Mesendoderm (in vitro differentiated cells): ENCODE results near the gene EIF4G3.
"Not testable (repeated sequence)": the region's sequence is repeated elsewhere in the genome, so short reads cannot be mapped to it uniquely, and the experiment has no call there.

ENCODE experiments used
- DNase-seq: peaks from one replicate; pipeline ENCODE4 v3.0.0; 2013
- H2AK5ac ChIP-seq: 2 replicates; pipeline ENCODE4 v1.6.1; 2013; ENCODE audit warnings: low read length, inconsistent platforms
- H2BK120ac ChIP-seq: 2 replicates; pipeline ENCODE4 v1.6.1; 2013; ENCODE audit warnings: low read depth, mild to moderate bottlenecking, low read length, moderate library complexity, mixed read lengths
- H2BK15ac ChIP-seq: replicated peaks from 2 replicates; pipeline ENCODE4 v1.6.1; 2013; ENCODE audit warnings: low read depth, mild to moderate bottlenecking, moderate library complexity
- H2BK5ac ChIP-seq: 2 replicates; pipeline ENCODE4 v1.6.1; 2013; ENCODE audit warnings: low read length, inconsistent platforms
- H3K18ac ChIP-seq: 2 replicates; pipeline ENCODE4 v1.6.1; 2013; ENCODE audit warnings: mild to moderate bottlenecking, low read length, mixed read lengths
- H3K23ac ChIP-seq: one replicate; pipeline ENCODE4 v1.6.1; 2013; ENCODE audit warnings: low read length
- H3K27ac ChIP-seq: 2 replicates; pipeline ENCODE4 v1.5.1; 2013; ENCODE audit warnings: low read depth, mild to moderate bottlenecking, inconsistent platforms, low read length, moderate library complexity
- H3K27me3 ChIP-seq: 2 replicates; pipeline ENCODE4 v1.6.1; 2013; ENCODE audit warnings: low read length, control low read depth, mild to moderate bottlenecking, inconsistent platforms; ENCODE audit not compliant: insufficient read depth, poor library complexity
- H3K36me3 ChIP-seq: 2 replicates; pipeline ENCODE4 v1.6.1; 2013; ENCODE audit warnings: low read length, inconsistent platforms; ENCODE audit not compliant: control insufficient read depth, insufficient read depth
- H3K4ac ChIP-seq: one replicate; pipeline ENCODE4 v1.6.1; 2013; ENCODE audit warnings: low read depth, mild to moderate bottlenecking, low read length, moderate library complexity
- H3K4me1 ChIP-seq: 2 replicates; pipeline ENCODE4 v1.6.1; 2013; ENCODE audit warnings: low read depth, low read length, inconsistent platforms; ENCODE audit not compliant: control insufficient read depth
- H3K4me2 ChIP-seq: 2 replicates; pipeline ENCODE4 v1.6.1; 2013; ENCODE audit warnings: low read length
- H3K4me3 ChIP-seq: 2 replicates; pipeline ENCODE4 v1.5.1; 2013; ENCODE audit warnings: mild to moderate bottlenecking, low read length
- H3K56ac ChIP-seq: one replicate; pipeline ENCODE4 v1.6.1; 2013; ENCODE audit warnings: low read length
- H3K79me1 ChIP-seq: 2 replicates; pipeline ENCODE4 v1.6.1; 2013; ENCODE audit warnings: low read length, inconsistent platforms
- H3K79me2 ChIP-seq: 2 replicates; pipeline ENCODE4 v1.6.1; 2013; ENCODE audit warnings: mild to moderate bottlenecking, low read length; ENCODE audit not compliant: control insufficient read depth, insufficient read depth
- H3K9ac ChIP-seq: 2 replicates; pipeline ENCODE4 v1.6.1; 2013; ENCODE audit warnings: low read length, inconsistent platforms
- H4K5ac ChIP-seq: one replicate; pipeline ENCODE4 v1.6.1; 2013; ENCODE audit warnings: low read length
- H4K8ac ChIP-seq: one replicate; pipeline ENCODE4 v1.6.1; 2013; ENCODE audit warnings: low read depth, mild to moderate bottlenecking, control low read depth, low read length, moderate library complexity
- WGBS: extraction: QIAGEN DNeasy Blood & Tissue Kit; methylation state at CpG from one replicate; pipeline ENCODE4 v1.1.7; 2013; ENCODE audit warnings: low lambda C conversion rate, missing lambda C conversion rate; ENCODE audit not compliant: insufficient coverage; ENCODE audit errors: extremely low coverage; 5-methylcytosine and 5-hydroxymethylcytosine counted together

EIF4G3 gene

GRCh38 chr1:20851791-20852190 is 324.9 kb downstream of the EIF4G3 start:
- not testable (repeated sequence) for H3K27ac ChIP-seq, H2BK120ac ChIP-seq, H2BK15ac ChIP-seq, H3K4ac ChIP-seq, H3K79me2 ChIP-seq, H3K36me3 ChIP-seq, H3K23ac ChIP-seq, H4K8ac ChIP-seq, H3K79me1 ChIP-seq, H2AK5ac ChIP-seq, H4K5ac ChIP-seq, H3K4me2 ChIP-seq, H3K4me1 ChIP-seq, H3K18ac ChIP-seq, H3K4me3 ChIP-seq, H2BK5ac ChIP-seq, H3K56ac ChIP-seq, H3K9ac ChIP-seq, H3K27me3 ChIP-seq, DNase-seq
- no CpG with 5 or more reads among the region's 8 CpGs for WGBS

- no peak overlapping the region for H3K4ac ChIP-seq
- H3K9ac ChIP-seq = no peak overlapping the region
- no peak overlapping the region for H3K4me3 ChIP-seq
- H2BK120ac ChIP-seq = no peak overlapping the region
- no peaks in the 10 kb centered on the region for H3K79me2 ChIP-seq
- no peaks in the 10 kb centered on the region for H3K4me1 ChIP-seq
- H3K27ac ChIP-seq = no peak overlapping the region
- no peak overlapping the region for H3K18ac ChIP-seq
- H4K5ac ChIP-seq = no peak overlapping the region
- no peak overlapping the region for H2BK5ac ChIP-seq
- H3K4me2 ChIP-seq = no peak overlapping the region
- H3K79me1 ChIP-seq = no peaks in the 10 kb centered on the region
- no peak overlapping the region for H4K8ac ChIP-seq
- no peaks in the 10 kb centered on the region for H3K27me3 ChIP-seq
- H3K36me3 ChIP-seq = peaks cover 3% of the 10 kb centered on the region
- H2BK15ac ChIP-seq = no peak overlapping the region
- no peak overlapping the region for H2AK5ac ChIP-seq
- WGBS = no CpG with 5 or more reads among the region's 3 CpGs
- no peak overlapping the region for H3K23ac ChIP-seq
- no peak for DNase-seq
- no peak overlapping the region for H3K56ac ChIP-seq
Measured at GRCh38 chr1:20850021-20850420, 326.7 kb downstream of the EIF4G3 start.

GRCh38 chr1:20849100-20849499 is 327.6 kb downstream of the EIF4G3 start:
- no peak overlapping the region for H3K9ac ChIP-seq
- H2BK5ac ChIP-seq = no peak overlapping the region
- H3K27me3 ChIP-seq = no peaks in the 10 kb centered on the region
- no peak overlapping the region for H2BK120ac ChIP-seq
- no peak overlapping the region for H4K5ac ChIP-seq
- DNase-seq = no peak
- no peaks in the 10 kb centered on the region for H3K4me1 ChIP-seq
- no peak overlapping the region for H2BK15ac ChIP-seq
- no CpG with 5 or more reads among the region's 2 CpGs for WGBS
- no peak overlapping the region for H3K56ac ChIP-seq
- H3K27ac ChIP-seq = no peak overlapping the region
- H3K18ac ChIP-seq = no peak overlapping the region
- H3K4me2 ChIP-seq = no peak overlapping the region
- H3K79me1 ChIP-seq = no peaks in the 10 kb centered on the region
- H4K8ac ChIP-seq = no peak overlapping the region
- no peak overlapping the region for H2AK5ac ChIP-seq
- no peaks in the 10 kb centered on the region for H3K79me2 ChIP-seq
- H3K36me3 ChIP-seq = peaks cover 3% of the 10 kb centered on the region
- H3K23ac ChIP-seq = no peak overlapping the region
- H3K4ac ChIP-seq = no peak overlapping the region
- no peak overlapping the region for H3K4me3 ChIP-seq

- Histone ChIP-seq H3K27ac (no peak overlapping the region), H3K18ac (no peak overlapping the region), H3K23ac (no peak overlapping the region), H2BK120ac (no peak overlapping the region), H3K4me3 (no peak overlapping the region), H3K4me1 (no peaks in the 10 kb centered on the region), H4K5ac (no peak overlapping the region), H2AK5ac (no peak overlapping the region), H3K36me3 (no peaks in the 10 kb centered on the region), H3K56ac (no peak overlapping the region), H3K9ac (no peak overlapping the region), H3K27me3 (no peaks in the 10 kb centered on the region), H3K79me1 (no peaks in the 10 kb centered on the region), H3K79me2 (no peaks in the 10 kb centered on the region), H2BK5ac (no peak overlapping the region), H3K4ac (no peak overlapping the region), H3K4me2 (no peak overlapping the region), H2BK15ac (no peak overlapping the region), H4K8ac (no peak overlapping the region)
- no CpG with 5 or more reads among the region's 1 CpG for WGBS
- no peak for DNase-seq
Measured at GRCh38 chr1:20848162-20848561, 328.5 kb downstream of the EIF4G3 start.

GRCh38 chr1:20847611-20848080 is 329.1 kb downstream of the EIF4G3 start:
- no peaks in the 10 kb centered on the region for H3K27me3 ChIP-seq
- H3K9ac ChIP-seq = no peak overlapping the region
- H3K4me3 ChIP-seq = no peak overlapping the region
- H3K23ac ChIP-seq = no peak overlapping the region
- no peak overlapping the region for H2BK5ac ChIP-seq
- no peaks in the 10 kb centered on the region for H3K4me1 ChIP-seq
- H3K79me2 ChIP-seq = no peaks in the 10 kb centered on the region
- DNase-seq = no peak
- H2AK5ac ChIP-seq = no peak overlapping the region
- no peaks in the 10 kb centered on the region for H3K79me1 ChIP-seq
- H2BK15ac ChIP-seq = no peak overlapping the region
- no peak overlapping the region for H2BK120ac ChIP-seq
- WGBS = no CpG with 5 or more reads among the region's 4 CpGs
- H3K4me2 ChIP-seq = no peak overlapping the region
- H3K27ac ChIP-seq = no peak overlapping the region
- H3K36me3 ChIP-seq = no peaks in the 10 kb centered on the region
- H3K18ac ChIP-seq = no peak overlapping the region
- no peak overlapping the region for H4K8ac ChIP-seq
- no peak overlapping the region for H3K4ac ChIP-seq
- H4K5ac ChIP-seq = no peak overlapping the region
- no peak overlapping the region for H3K56ac ChIP-seq
